ENCODE data around the gene SLF2. TPM values are rescaled to one million over a fixed set of nuclear protein-coding genes. Genes with fewer than 3 reads are reported as not detected.

The SLF2 gene
- total RNA-seq, 2 experiments from 2014 or later, result 30.9 to 34.3 TPM

DNA sequence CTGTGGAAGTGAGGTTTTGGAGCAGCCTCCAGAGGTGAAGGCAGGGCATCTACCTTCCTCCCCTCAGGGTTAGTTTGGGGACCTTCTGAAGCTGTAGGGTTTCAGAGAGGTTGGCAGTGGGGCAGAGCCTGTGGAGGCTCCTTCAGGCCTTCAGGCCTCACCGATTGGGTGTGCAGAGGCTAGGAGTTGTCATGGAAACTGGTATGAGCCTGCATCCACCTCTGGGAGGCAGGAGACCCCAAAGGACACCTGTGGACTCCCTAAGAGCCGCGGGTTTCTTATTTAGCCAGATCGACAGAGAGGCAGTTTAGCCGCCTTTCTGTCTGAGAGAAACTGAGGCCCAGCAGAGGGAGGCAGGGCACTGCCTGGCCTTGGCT, 88.9 kb downstream of the SLF2 start:
- no peak overlapping the region for H3K4me3 Mint-ChIP-seq

DNA sequence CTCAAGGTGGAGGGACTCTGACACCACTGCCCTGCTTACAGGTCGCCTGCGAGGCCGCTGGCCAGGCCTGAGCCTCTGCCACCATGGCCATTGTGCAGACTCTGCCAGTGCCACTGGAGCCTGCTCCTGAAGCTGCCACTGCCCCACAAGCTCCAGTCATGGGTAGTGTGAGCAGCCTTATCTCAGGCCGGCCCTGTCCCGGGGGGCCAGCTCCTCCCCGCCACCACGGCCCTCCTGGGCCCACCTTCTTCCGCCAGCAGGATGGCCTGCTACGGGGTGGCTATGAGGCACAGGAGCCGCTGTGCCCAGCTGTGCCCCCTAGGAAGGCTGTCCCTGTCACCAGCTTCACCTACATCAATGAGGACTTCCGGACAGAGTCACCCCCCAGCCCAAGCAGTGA, 89.7 kb downstream of the SLF2 start:
- DNase-seq, result no peak
- peaks cover 13% of the 10 kb centered on the region for H3K4me1 Mint-ChIP-seq
- no peaks in the 10 kb centered on the region for H3K36me3 Mint-ChIP-seq (ENCODE audit: low read depth)
- intact Hi-C loops (cut with DNase I, micrococcal nuclease), result no loop called here
- no peak overlapping the region for H3K4me3 Mint-ChIP-seq
- no peak overlapping the region for H3K27ac Mint-ChIP-seq
- no peaks in the 10 kb centered on the region for H3K9me3 Mint-ChIP-seq (ENCODE audit: low read depth)
- no peak for ATAC-seq
- H3K27me3 Mint-ChIP-seq, result no peaks in the 10 kb centered on the region
- POLR2A ChIA-PET, result no interaction called here
- CTCF ChIA-PET, result interaction anchor here (1.2 to 2.4 kb wide), 3 partner anchors 11 to 17 kb away, joined by 3 to 13 read pairs (median 4); no protein-coding TSS in a partner anchor

More for the DNA sequence above, 88.9 kb downstream of the SLF2 start:
- H3K27me3 Mint-ChIP-seq, result no peaks in the 10 kb centered on the region
- CTCF ChIA-PET, result interaction anchor here (0.7 kb wide), 1 partner anchor 17 kb away, joined by 3 read pairs; no protein-coding TSS in a partner anchor
- intact Hi-C loops (cut with DNase I, micrococcal nuclease), result no loop called here
- POLR2A ChIA-PET, result no interaction called here
- H3K27ac Mint-ChIP-seq, result no peak overlapping the region
- H3K36me3 Mint-ChIP-seq (ENCODE audit: low read depth), result no peaks in the 10 kb centered on the region
- H3K4me1 Mint-ChIP-seq, result peaks cover 15% of the 10 kb centered on the region
- ATAC-seq (no peak), DNase-seq (no peak)
- no peaks in the 10 kb centered on the region for H3K9me3 Mint-ChIP-seq (ENCODE audit: low read depth)

DNA sequence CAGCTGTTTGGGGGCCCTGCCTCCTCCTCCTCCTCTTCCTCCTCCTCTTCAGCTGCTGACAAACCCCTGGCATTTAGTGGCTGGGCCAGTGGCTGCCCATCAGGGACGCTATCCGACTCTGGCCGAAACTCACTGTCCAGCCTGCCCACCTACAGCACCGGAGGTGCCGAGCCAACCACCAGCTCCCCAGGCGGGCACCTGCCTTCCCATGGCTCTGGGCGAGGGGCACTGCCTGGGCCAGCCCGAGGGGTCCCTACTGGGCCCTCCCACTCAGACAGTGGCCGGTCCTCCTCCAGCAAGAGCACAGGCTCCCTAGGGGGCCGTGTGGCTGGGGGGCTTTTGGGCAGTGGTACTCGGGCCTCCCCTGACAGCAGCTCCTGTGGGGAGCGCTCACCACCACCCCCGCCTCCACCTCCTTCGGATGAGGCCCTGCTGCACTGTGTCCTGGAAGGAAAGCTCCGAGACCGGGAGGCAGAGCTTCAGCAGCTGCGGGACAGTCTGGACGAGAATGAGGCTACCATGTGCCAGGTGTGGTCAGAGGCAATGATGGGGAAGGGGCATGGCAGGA, 91.0 kb downstream of the SLF2 start:
- DNase-seq (no peak), ATAC-seq (no peak)
- no peaks in the 10 kb centered on the region for H3K9me3 Mint-ChIP-seq (ENCODE audit: low read depth)
- intact Hi-C loops (cut with DNase I, micrococcal nuclease), result no loop called here
- H3K27me3 Mint-ChIP-seq, result no peaks in the 10 kb centered on the region
- no peak overlapping the region for H3K27ac Mint-ChIP-seq
- no peaks in the 10 kb centered on the region for H3K36me3 Mint-ChIP-seq (ENCODE audit: low read depth)
- CTCF ChIA-PET, result interaction anchor here (0.7 to 2.4 kb wide), 10 partner anchors 11 to 958 kb away, joined by 3 to 13 read pairs (median 3); no protein-coding TSS in a partner anchor
- POLR2A ChIA-PET, result no interaction called here
- peaks cover 5% of the 10 kb centered on the region for H3K4me1 Mint-ChIP-seq
- no peak overlapping the region for H3K4me3 Mint-ChIP-seq

GRCh38 chr10:101005361-101005760, 92.6 kb downstream of the SLF2 start:
- ATAC-seq (no peak), DNase-seq (no peak)
- POLR2A ChIA-PET, result no interaction called here

DNA sequence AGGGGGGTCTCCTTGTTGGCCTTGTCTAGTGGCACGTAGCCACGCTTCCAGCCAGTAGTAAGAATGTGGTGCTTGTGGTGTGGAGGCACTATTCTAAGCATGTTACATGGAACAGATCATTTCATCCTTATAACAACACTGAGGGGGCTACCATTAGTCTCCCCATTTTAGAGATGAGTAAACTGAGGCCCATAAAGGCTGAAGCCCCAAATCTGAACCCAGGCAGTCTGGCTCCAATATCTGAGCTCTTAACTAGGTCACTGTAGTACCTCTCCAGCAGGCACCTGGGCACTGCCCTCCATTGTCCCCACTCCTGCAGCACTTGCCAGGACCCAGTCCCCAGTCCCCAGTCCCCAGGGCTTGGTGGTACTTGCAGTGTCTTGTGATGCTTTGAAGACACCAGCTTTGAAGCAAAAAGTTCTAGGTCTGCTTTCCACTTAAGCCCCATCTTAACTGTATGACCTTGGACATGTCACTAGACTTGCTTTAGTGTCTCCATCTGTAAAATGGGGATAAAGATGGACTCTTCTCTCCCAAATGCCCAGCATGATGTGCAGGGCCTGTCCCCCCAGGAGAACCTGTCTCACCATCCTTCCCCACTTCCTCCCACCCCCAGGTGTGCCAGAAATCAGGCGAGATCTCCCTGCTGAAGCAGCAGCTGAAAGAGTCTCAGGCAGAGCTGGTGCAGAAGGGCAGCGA, 93.3 kb downstream of the SLF2 start:
- no peaks in the 10 kb centered on the region for H3K9me3 Mint-ChIP-seq (ENCODE audit: low read depth)
- H3K36me3 Mint-ChIP-seq (ENCODE audit: low read depth), result no peaks in the 10 kb centered on the region
- H3K27ac Mint-ChIP-seq, result no peak overlapping the region
- no peaks in the 10 kb centered on the region for H3K27me3 Mint-ChIP-seq
- ATAC-seq (no peak), DNase-seq (no peak)
- H3K4me1 Mint-ChIP-seq, result peaks cover 2% of the 10 kb centered on the region
- no peak overlapping the region for H3K4me3 Mint-ChIP-seq
- CTCF ChIA-PET, result interaction anchor here (0.6 to 1.7 kb wide), 4 partner anchors 9 to 29 kb away, joined by 3 to 6 read pairs (median 3); partner anchors contain the start of genes PDZD7 and SFXN3
- POLR2A ChIA-PET, result no interaction called here
- intact Hi-C loops (cut with DNase I, micrococcal nuclease), result no loop called here

More at GRCh38 chr10:101005361-101005760, 92.6 kb downstream of the SLF2 start:
- intact Hi-C loops (cut with DNase I, micrococcal nuclease), result no loop called here
- Mint-ChIP-seq H3K27ac (no peak overlapping the region), H3K4me3 (no peak overlapping the region), H3K4me1 (peaks cover 4% of the 10 kb centered on the region), H3K36me3 (ENCODE audit: low read depth) (no peaks in the 10 kb centered on the region), H3K9me3 (ENCODE audit: low read depth) (no peaks in the 10 kb centered on the region), H3K27me3 (no peaks in the 10 kb centered on the region)
- CTCF ChIA-PET, result interaction anchor here (1.1 kb wide), 1 partner anchor 10 kb away, joined by 4 read pairs; no protein-coding TSS in a partner anchor

- ChIA-PET POLR2A (no interaction called here), CTCF (interaction anchor here (0.6 to 2.2 kb wide), 8 partner anchors 9 to 95 kb away, joined by 3 to 10 read pairs (median 3); partner anchors contain the start of genes PDZD7 and SFXN3)
- no peak for ATAC-seq
- Mint-ChIP-seq H3K4me1 (no peaks in the 10 kb centered on the region), H3K4me3 (no peak overlapping the region), H3K27ac (no peak overlapping the region), H3K36me3 (ENCODE audit: low read depth) (no peaks in the 10 kb centered on the region), H3K27me3 (no peaks in the 10 kb centered on the region), H3K9me3 (ENCODE audit: low read depth) (no peaks in the 10 kb centered on the region)
- intact Hi-C loops (cut with DNase I, micrococcal nuclease), result no loop called here
- no peak for DNase-seq
These were observed 93.9 kb downstream of the SLF2 start for GRCh38 chr10:101006593-101007098.

- Mint-ChIP-seq H3K4me1 (no peaks in the 10 kb centered on the region), H3K9me3 (ENCODE audit: low read depth) (no peaks in the 10 kb centered on the region), H3K27ac (no peak overlapping the region), H3K36me3 (ENCODE audit: low read depth) (no peaks in the 10 kb centered on the region), H3K4me3 (no peak overlapping the region), H3K27me3 (no peaks in the 10 kb centered on the region)
- DNase-seq, result no peak
- ChIA-PET CTCF (interaction anchor here (0.6 to 2.2 kb wide), 8 partner anchors 9 to 161 kb away, joined by 3 to 10 read pairs (median 3); partner anchors contain the start of genes PDZD7 and SFXN3), POLR2A (no interaction called here)
- ATAC-seq, result no peak
- intact Hi-C loops (cut with DNase I, micrococcal nuclease), result no loop called here
These were observed 94.4 kb downstream of the SLF2 start for GRCh38 chr10:101007099-101007711.

GRCh38 chr10:101007915-101008822, 95.4 kb downstream of the SLF2 start:
- ChIA-PET CTCF (interaction anchor here (0.6 to 2.2 kb wide), 5 partner anchors 10 to 162 kb away, joined by 3 to 10 read pairs (median 3); no protein-coding TSS in a partner anchor), POLR2A (no interaction called here)
- peaks cover 7% of the 10 kb centered on the region for H3K4me1 Mint-ChIP-seq
- DNase-seq, result no peak
- no peaks in the 10 kb centered on the region for H3K36me3 Mint-ChIP-seq (ENCODE audit: low read depth)
- H3K4me3 Mint-ChIP-seq, result no peak overlapping the region
- ATAC-seq, result no peak
- H3K9me3 Mint-ChIP-seq (ENCODE audit: low read depth), result no peaks in the 10 kb centered on the region
- intact Hi-C loops (cut with DNase I, micrococcal nuclease), result no loop called here
- H3K27ac Mint-ChIP-seq, result no peak overlapping the region
- H3K27me3 Mint-ChIP-seq, result peaks cover under 1% of the 10 kb centered on the region

- H3K27me3 Mint-ChIP-seq, result peaks cover 5% of the 10 kb centered on the region
- intact Hi-C loops (cut with DNase I, micrococcal nuclease), result no loop called here
- no peak overlapping the region for H3K27ac Mint-ChIP-seq
- ATAC-seq (no peak), DNase-seq (no peak)
- POLR2A ChIA-PET, result no interaction called here
- CTCF ChIA-PET, result interaction anchor here (0.6 to 2.2 kb wide), 3 partner anchors 11 to 727 kb away, joined by 3 to 7 read pairs (median 4); no protein-coding TSS in a partner anchor
- H3K9me3 Mint-ChIP-seq (ENCODE audit: low read depth), result no peaks in the 10 kb centered on the region
- no peak overlapping the region for H3K4me3 Mint-ChIP-seq
- peaks cover 10% of the 10 kb centered on the region for H3K4me1 Mint-ChIP-seq
- H3K36me3 Mint-ChIP-seq (ENCODE audit: low read depth), result no peaks in the 10 kb centered on the region
These were observed 96.2 kb downstream of the SLF2 start for GRCh38 chr10:101008823-101009423.

- intact Hi-C loops (cut with DNase I, micrococcal nuclease), result loop anchor here in 1 of 2 experiments (5.0 to 10.0 kb wide), 2 partner anchors 54 to 448 kb away; partner anchors contain the start of gene KAZALD1
- Mint-ChIP-seq H3K4me1 (peaks cover 21% of the 10 kb centered on the region), H3K4me3 (no peak overlapping the region), H3K9me3 (ENCODE audit: low read depth) (no peaks in the 10 kb centered on the region), H3K27me3 (peaks cover 9% of the 10 kb centered on the region), H3K27ac (no peak overlapping the region), H3K36me3 (ENCODE audit: low read depth) (no peaks in the 10 kb centered on the region)
- ChIA-PET CTCF (interaction anchor here (0.6 to 1.7 kb wide), 3 partner anchors 11 to 827 kb away, joined by 3 to 6 read pairs (median 4); partner anchors contain the start of gene LZTS2), POLR2A (no interaction called here)
- DNase-seq, result no peak
- no peak for ATAC-seq
These were observed 97.6 kb downstream of the SLF2 start for GRCh38 chr10:101010329-101010728.
